ENCODE results near the gene RCOR3. TPM values are rescaled to one million over a fixed set of nuclear protein-coding genes. Genes with fewer than 3 reads are reported as not detected.

The RCOR3 gene
- total RNA-seq, 2 donors from 2014 or later: 34.7 to 37.8 TPM

GRCh38 chr1:211267204-211267857 is 8.2 kb downstream of the RCOR3 start:
- no peak overlapping the region for H3K4me3 ChIP-seq
- no peaks in the 10 kb centered on the region for H3K27me3 ChIP-seq
- H3K27ac ChIP-seq: no peak overlapping the region
- DNase-seq: no peak
- H3K4me1 ChIP-seq: no peaks in the 10 kb centered on the region
- no peaks in the 10 kb centered on the region for H3K36me3 ChIP-seq
- TF ChIP-seq CTCF (IDR thresholded peaks at IDR 0.05): no peak
- H3K9ac ChIP-seq (ENCODE audit: low read depth in 2 of 2, low read length in 2 of 2): no peak overlapping the region
- intact Hi-C loops (cut with DNase I): no loop called here
- no peaks in the 10 kb centered on the region for H3K9me3 ChIP-seq

GRCh38 chr1:211279340-211279739 is 20.2 kb downstream of the RCOR3 start:
- TF ChIP-seq CTCF (IDR thresholded peaks at IDR 0.05): no peak
- no peak overlapping the region for H3K4me3 ChIP-seq
- H3K4me1 ChIP-seq: no peaks in the 10 kb centered on the region
- no peak for DNase-seq
- H3K27me3 ChIP-seq: no peaks in the 10 kb centered on the region
- no peak overlapping the region for H3K27ac ChIP-seq
- H3K9ac ChIP-seq (ENCODE audit: low read depth in 2 of 2, low read length in 2 of 2): no peak overlapping the region
- H3K36me3 ChIP-seq: peaks cover 3% of the 10 kb centered on the region
- no peaks in the 10 kb centered on the region for H3K9me3 ChIP-seq
- intact Hi-C loops (cut with DNase I): no loop called here

- no peak for TF ChIP-seq CTCF (IDR thresholded peaks at IDR 0.05)
- H3K4me3 ChIP-seq: no peak overlapping the region
- no peaks in the 10 kb centered on the region for H3K27me3 ChIP-seq
- no peak overlapping the region for H3K27ac ChIP-seq
- intact Hi-C loops (cut with DNase I): no loop called here
- peaks cover 3% of the 10 kb centered on the region for H3K36me3 ChIP-seq
- no peaks in the 10 kb centered on the region for H3K4me1 ChIP-seq
- no peak overlapping the region for H3K9ac ChIP-seq (ENCODE audit: low read depth in 2 of 2, low read length in 2 of 2)
- DNase-seq: no peak
- no peaks in the 10 kb centered on the region for H3K9me3 ChIP-seq
These were observed 21.7 kb downstream of the RCOR3 start for GRCh38 chr1:211280910-211281309.

- H3K9me3 ChIP-seq: no peaks in the 10 kb centered on the region
- peaks cover 3% of the 10 kb centered on the region for H3K36me3 ChIP-seq
- no peak for DNase-seq
- TF ChIP-seq CTCF (IDR thresholded peaks at IDR 0.05): no peak
- no peak overlapping the region for H3K9ac ChIP-seq (ENCODE audit: low read depth in 2 of 2, low read length in 2 of 2)
- no peaks in the 10 kb centered on the region for H3K4me1 ChIP-seq
- no peaks in the 10 kb centered on the region for H3K27me3 ChIP-seq
- no peak overlapping the region for H3K4me3 ChIP-seq
- intact Hi-C loops (cut with DNase I): no loop called here
- no peak overlapping the region for H3K27ac ChIP-seq
These were observed 22.3 kb downstream of the RCOR3 start for GRCh38 chr1:211281320-211282022.

- TF ChIP-seq CTCF (IDR thresholded peaks at IDR 0.05): no peak
- no peaks in the 10 kb centered on the region for H3K9me3 ChIP-seq
- H3K36me3 ChIP-seq: peaks cover 3% of the 10 kb centered on the region
- intact Hi-C loops (cut with DNase I): no loop called here
- H3K27ac ChIP-seq: no peak overlapping the region
- H3K4me1 ChIP-seq: no peaks in the 10 kb centered on the region
- H3K4me3 ChIP-seq: no peak overlapping the region
- no peaks in the 10 kb centered on the region for H3K27me3 ChIP-seq
- no peak overlapping the region for H3K9ac ChIP-seq (ENCODE audit: low read depth in 2 of 2, low read length in 2 of 2)
- DNase-seq: no peak
These were observed 22.8 kb downstream of the RCOR3 start for GRCh38 chr1:211282023-211282373.
